A549 (cell line): ENCODE data around the gene LRRC46.

Experiments used
- CTCF ChIP-seq: fragments of >200 bp; sonication (Bioruptor Twin); formaldehyde crosslinking; IDR thresholded peaks from 3 replicates; pipeline ENCODE4 v1.5.1; 2016
- HDAC2 ChIP-seq: fragments of 200-600 bp; sonication (generic); IDR thresholded peaks from 2 replicates; pipeline ENCODE4 v1.6.1; 2016
- MAFK ChIP-seq: fragments of 450-650 bp; IDR thresholded peaks from 2 replicates; pipeline ENCODE4 v1.6.1; 2014; ENCODE audit not compliant: partially characterized antibody
- POLR2A ChIP-seq: IDR thresholded peaks from 2 replicates; pipeline ENCODE4 v1.6.1; 2012; ENCODE audit warnings: mild to moderate bottlenecking, low read length

GRCh38 chr17:47838636-47839035 lies 7.2 kb downstream of the LRRC46 start:
- TF ChIP-seq HDAC2 (no peak), MAFK (no peak), POLR2A (no peak), CTCF (no peak)
